Measurements from ENCODE around the gene SUGCT.
"Not testable (repeated sequence)": the region's sequence is repeated elsewhere in the genome, so short reads cannot be mapped to it uniquely, and the experiment has no call there.

The SUGCT gene

GRCh38 chr7:40332516-40332915 is 197.7 kb downstream of the SUGCT start:
- no peak for FAIRE-seq

DNA sequence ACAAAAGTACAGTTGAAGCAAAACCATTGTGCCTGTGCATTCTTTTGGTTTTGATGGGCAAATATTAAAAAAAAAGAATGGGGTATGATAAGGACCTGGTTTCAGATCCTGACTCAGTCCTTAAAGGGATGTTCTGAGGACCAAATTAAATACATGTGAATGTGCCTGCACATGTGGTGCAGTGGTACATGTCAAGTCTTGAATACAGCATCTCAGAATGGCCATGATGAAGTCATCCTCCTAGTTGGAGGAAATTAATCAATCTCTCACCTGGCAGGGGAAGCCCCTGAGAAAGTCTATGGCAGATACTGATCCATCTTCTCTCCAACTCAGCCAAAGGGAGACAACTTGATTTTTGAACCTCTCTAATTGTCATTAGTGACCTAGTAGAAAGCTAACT is 207.0 kb downstream of the SUGCT start:
- no peak for FAIRE-seq

GRCh38 chr7:40346554-40346953 is 211.7 kb downstream of the SUGCT start:
- no peak for FAIRE-seq

- no peak for FAIRE-seq
Measured at GRCh38 chr7:40348126-40348728, 213.4 kb downstream of the SUGCT start.

DNA sequence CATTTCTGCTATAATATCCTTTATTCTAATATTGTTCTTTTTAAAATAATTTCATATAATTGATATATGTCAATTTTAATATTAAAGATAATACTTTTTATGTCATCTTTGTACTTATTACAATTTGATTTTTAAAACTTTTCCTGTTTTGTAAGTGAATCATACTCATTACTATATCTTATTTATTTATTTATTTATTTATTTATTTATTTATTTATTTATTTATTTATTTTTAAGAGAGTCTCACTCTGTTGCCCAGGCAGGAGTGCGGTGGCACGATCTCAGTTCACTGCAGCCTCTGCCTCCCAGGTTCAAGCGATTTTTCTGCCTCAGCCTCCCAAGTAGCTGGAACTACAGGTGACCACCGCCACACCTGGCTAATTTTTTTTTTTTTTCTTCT is 215.3 kb downstream of the SUGCT start:
- FAIRE-seq, result peak; percentile 13

GRCh38 chr7:40354711-40355110 is 219.9 kb downstream of the SUGCT start:
- no peak for FAIRE-seq

GRCh38 chr7:40356312-40356711 is 221.5 kb downstream of the SUGCT start:
- FAIRE-seq, result no peak

DNA sequence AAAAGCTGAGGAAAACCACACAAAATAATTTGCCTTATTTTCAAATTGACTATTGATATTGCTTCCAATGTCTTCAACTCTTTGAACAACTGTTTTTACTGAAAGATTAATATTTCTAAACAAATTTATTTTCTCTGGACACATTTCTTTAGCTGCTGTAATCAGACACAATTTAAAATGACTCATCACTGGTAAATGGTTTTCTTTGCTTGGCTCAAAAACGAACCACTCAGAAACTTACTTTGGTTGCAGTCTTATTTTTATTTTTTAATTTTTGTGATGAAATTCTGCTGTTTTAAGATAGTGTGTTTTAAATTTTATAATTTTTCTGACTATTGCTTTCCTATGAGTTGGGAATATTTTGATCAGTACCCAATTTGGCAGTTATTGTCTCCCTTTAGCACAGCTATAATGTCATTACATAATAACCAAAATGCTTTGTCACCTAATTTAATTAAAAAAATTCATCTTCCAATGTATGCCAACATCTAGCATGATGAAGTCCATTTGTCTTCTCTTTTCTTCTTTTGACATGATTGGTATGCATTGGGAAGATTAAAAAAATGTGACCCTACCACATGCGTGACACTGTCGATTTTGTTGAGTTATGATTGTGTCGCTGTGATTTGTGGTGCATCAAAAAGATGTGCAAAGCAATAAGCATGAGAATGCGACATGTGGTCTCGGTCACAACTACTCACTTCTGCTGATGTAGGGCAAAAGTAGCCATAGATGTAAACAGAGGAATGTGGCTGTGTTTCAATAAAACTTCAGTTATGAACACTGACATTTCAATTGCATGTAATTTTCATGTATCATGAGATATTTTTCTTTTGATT is 222.3 kb downstream of the SUGCT start:
- no peak for FAIRE-seq

DNA sequence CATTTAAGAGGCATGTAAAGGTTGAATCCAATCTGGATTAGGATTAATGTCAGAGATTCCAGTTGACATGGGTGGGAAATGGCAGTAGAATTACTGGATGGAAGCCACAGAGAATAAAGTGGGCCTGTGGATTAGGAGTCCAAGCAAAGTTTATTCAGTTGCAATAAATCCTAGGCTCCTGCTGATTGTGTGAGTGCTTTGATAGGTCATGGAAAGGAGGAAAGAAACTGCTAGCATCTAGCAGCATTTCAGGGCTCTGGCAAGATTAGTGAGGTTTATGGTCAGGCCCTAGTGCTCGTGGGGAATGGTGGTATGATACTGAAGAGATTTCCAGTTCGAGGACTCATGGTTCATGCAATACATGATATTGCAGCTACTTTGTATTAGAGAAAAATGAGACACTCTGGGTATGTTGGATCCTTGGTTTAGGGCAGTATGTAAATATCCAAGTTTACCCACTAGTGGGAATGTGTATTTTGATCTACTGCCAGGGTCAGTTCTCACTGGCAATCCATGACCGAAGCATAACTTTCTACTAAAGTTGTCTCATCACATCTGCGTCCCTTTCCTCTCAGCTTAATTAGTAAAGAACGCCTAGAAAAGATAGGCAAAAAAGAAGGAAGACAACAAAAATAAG is 235.0 kb downstream of the SUGCT start:
- FAIRE-seq, result no peak

DNA sequence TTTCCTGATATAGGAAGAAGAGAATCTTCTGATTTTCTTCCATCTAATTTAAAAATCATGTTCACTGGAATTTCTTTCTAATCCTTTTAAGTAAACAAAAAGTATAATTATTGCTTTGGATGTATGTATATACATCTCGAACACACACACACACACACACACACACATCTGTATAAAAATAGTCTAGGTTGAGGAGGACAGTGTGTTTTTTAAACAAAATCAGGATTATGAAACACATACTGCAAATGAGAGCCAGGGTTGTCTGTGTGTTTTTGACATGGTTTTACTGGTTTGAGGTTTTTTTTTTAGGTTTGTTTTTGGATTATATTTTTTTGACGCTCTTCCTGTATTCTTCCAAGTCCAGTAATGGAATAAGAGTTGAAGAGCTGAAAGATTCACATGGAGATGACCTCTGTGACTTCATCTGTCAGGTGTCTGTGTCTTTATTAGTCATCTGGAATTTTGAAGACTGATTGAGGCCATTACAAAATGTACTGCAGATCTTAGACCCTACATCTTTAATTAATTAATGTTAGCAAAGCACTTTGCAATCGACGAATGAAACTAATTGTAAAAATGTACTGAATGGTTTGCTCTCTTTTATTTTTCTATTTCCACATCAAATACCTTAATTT is 237.1 kb downstream of the SUGCT start:
- no peak for FAIRE-seq

- no peak for FAIRE-seq
Measured at GRCh38 chr7:40374575-40374974, 239.8 kb downstream of the SUGCT start.

GRCh38 chr7:40380111-40380510 is 245.3 kb downstream of the SUGCT start:
- FAIRE-seq, result no peak

- no peak for FAIRE-seq
Measured at GRCh38 chr7:40382145-40382544, 247.3 kb downstream of the SUGCT start.

- no peak for FAIRE-seq
Measured at GRCh38 chr7:40393660-40394059, 258.9 kb downstream of the SUGCT start.

DNA sequence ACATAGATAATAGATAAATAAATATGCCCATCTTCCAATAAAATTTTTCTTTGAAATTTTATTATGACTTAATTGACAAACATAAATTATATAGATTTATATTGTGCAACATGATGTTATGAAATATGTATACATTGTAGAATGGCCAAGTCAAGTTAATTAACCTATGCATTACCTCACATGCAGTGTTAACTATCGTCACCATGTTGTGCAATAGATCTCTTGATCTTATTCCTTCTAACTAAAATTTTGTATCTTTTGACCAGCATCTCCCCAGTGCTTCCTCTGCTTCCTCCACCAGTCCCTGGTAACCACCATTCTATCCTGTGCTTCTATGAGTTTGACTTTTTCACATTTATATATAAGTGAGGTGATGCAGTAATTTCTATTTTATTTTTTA is 259.6 kb downstream of the SUGCT start:
- FAIRE-seq, result no peak

GRCh38 chr7:40400525-40400924 is 265.7 kb downstream of the SUGCT start:
- no peak for FAIRE-seq

- FAIRE-seq, result no peak
Measured at GRCh38 chr7:40401406-40401805, 266.6 kb downstream of the SUGCT start.

GRCh38 chr7:40402661-40403060 is 267.9 kb downstream of the SUGCT start:
- FAIRE-seq, result no peak

DNA sequence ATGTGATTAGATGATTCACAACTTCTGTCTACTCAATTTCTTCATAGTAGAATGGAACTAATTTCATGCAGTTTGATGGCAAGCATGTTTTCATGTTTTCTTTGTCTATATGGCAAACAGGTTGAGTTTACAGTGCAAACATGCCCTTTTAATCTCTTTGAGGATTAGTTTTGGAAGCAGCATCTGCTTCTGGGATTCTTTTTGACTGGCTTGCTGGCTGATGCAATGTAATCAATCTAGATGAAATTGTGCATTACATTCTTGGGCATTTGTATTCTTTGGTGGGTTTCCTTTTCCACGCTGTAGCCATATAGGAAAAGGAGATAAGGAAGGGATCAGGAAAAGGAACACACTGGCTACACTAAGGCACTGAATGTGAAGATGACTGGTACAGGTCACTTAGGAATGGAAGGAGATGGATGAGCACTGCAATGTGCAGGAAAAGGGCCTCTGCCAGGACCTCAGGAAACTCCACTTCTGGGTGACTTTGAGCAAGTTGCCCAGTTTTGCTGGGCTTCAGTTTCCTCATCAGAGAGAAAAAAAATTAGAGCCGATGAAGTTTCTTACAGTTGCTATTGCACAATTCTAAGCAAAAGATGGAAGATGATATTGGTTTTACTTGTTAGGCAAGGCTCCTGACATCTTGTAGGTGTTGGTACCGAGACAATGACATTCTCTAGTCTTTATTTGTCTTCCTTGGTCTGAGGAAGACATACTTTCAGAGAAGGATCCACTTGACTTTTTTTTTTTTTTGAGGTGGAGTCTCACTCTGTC is 269.1 kb downstream of the SUGCT start:
- FAIRE-seq, result no peak

DNA sequence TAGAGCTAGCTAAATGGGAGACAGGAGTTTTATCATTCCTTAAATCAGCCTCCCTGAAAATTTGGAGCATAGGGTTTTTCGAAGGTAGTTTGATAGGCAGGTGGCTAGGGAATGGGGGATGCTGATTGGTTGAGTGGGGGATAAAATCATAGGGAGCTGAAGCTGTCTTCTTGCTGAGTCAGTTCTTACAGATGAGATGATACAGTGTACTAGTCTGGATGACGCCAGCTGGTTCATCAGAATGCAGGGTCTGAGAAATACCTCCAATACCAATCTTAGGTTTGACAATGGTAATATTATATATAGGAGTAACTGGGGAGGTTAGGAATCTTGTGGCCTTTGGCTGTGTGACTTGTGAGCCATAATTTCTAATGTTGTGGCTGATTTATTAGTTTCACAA is 271.2 kb downstream of the SUGCT start:
- no peak for FAIRE-seq

DNA sequence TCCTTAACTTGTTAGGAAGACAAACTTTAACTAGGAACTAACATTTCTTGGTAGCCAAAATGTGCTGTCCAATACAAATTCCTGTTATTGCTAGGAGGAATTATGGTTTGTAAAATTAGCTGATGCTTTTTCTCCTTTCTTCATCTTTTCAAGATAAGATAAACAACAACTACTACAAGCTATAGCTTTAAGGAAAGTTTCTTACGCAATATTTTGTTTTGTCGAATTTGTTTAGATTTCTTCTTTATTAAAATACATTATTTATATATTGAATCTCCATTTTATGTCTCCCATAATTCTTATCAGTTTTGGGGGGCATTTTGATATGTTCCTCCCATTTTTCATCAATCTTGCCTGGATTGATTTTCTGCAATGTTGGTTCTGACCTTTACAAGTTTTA is 277.5 kb downstream of the SUGCT start:
- no peak for FAIRE-seq

DNA sequence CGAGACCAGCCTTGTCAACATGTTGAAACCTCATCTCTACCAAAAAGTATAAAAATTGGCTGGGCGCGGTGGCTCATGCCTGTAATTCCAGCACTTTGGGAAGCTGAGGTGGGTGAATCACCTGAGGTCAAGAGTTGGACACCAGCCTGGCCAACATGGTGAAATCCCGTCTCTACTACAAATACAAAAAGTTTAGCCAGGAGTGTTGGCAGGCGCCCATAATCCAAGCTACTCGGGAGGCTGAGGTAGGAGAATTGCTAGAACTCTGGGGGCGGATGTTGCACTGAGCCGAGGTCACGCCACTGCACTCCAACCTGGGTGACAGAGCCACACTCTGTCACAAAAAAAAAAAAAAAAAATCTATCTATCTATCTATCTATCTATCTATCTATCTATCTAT is 279.9 kb downstream of the SUGCT start:
- not testable (repeated sequence) for FAIRE-seq

GRCh38 chr7:40418448-40418847 is 283.6 kb downstream of the SUGCT start:
- no peak for FAIRE-seq

Measured in TTC549 (cell line).